SK-N-SH (cell line): Measurements from ENCODE around the gene NAV2. TPM values are rescaled to one million over a fixed set of nuclear protein-coding genes. Genes with fewer than 3 reads are reported as not detected.

Experiments used
- CTCF ChIA-PET: fragments of 300-600, 350-600 bp; formaldehyde crosslinking; extraction: SDS; loops from one replicate; lab custom pipeline; 2021; lab: Yijun Ruan, JAX
- POLR2A ChIA-PET: fragments of 350-600 bp; sonication (Branson Sonifier 250); formaldehyde crosslinking; extraction: SDS; loops from one replicate; lab custom pipeline; 2020; ENCODE audit warnings: antibody characterized with exemption, inconsistent platforms; lab: Yijun Ruan, JAX
- DNase-seq: peaks from one replicate; pipeline ENCODE4 v3.0.0; 2012
- H2AFZ ChIP-seq: fragments of 200-600 bp; sonication (generic); 2 replicates; pipeline ENCODE4 v1.8.1; 2016; ENCODE audit warnings: antibody characterized with exemption, mild to moderate bottlenecking, low read depth
- H3F3A ChIP-seq: fragments of 200-600 bp; sonication (generic); replicated peaks from 2 replicates; pipeline ENCODE3; 2016; ENCODE audit warnings: antibody characterized with exemption, mild to moderate bottlenecking; ENCODE audit not compliant: insufficient read depth
- H3K27ac ChIP-seq, 2 experiments: fragments of 200-500 bp in 1 of 2; fragments of 200-600 bp in 1 of 2; sonication (Bioruptor generic) in 1 of 2; sonication (generic), shearing (Covaris generic) in 1 of 2; 2 replicates each; pipeline versions ENCODE4 v1.5.1 to v1.6.1; 2014 to 2016; ENCODE audit warnings: low read depth in 2 of 2, inconsistent platforms in 1 of 2, low read length in 1 of 2, mild to moderate bottlenecking in 1 of 2, mixed read lengths in 1 of 2
- H3K27me3 ChIP-seq: fragments of 200-600 bp; sonication (generic), shearing (Covaris generic); 2 replicates; pipeline ENCODE4 v1.6.1; 2016; ENCODE audit warnings: mixed run types; ENCODE audit not compliant: insufficient read depth
- H3K36me3 ChIP-seq, 2 experiments: fragments of 200-500 bp in 1 of 2; fragments of 200-600 bp in 1 of 2; sonication (Bioruptor generic) in 1 of 2; sonication (generic) in 1 of 2; replicated peaks in 1 of 2; 2 replicates each; pipeline versions ENCODE3 to v1.5.1; 2014 to 2016; ENCODE audit warnings: low read length in 1 of 2, mild to moderate bottlenecking in 1 of 2; ENCODE audit not compliant: insufficient read depth in 2 of 2, control insufficient read depth in 1 of 2
- H3K4me1 ChIP-seq, 2 experiments: fragments of 200-500 bp in 1 of 2; fragments of 200-600 bp in 1 of 2; sonication (Bioruptor generic) in 1 of 2; sonication (generic), shearing (Covaris generic) in 1 of 2; 2 replicates each; pipeline versions ENCODE4 v1.5.1 to v1.6.1; 2014 to 2016; ENCODE audit warnings: low read depth in 1 of 2, low read length in 1 of 2, mixed run types in 1 of 2; ENCODE audit not compliant: insufficient read depth in 2 of 2, control insufficient read depth in 1 of 2
- H3K4me2 ChIP-seq: fragments of 200-600 bp; sonication (generic), shearing (Covaris generic); 2 replicates; pipeline ENCODE4 v1.6.1; 2017; ENCODE audit warnings: mixed run types
- H3K4me3 ChIP-seq, 2 experiments: fragments of 200-500 bp in 1 of 2; fragments of 200-600 bp in 1 of 2; sonication (Bioruptor generic) in 1 of 2; sonication (generic), shearing (Covaris generic) in 1 of 2; 2 replicates each; pipeline versions ENCODE4 v1.5.1 to v1.8.1; 2014 to 2016; ENCODE audit warnings: low read depth in 2 of 2, inconsistent platforms in 1 of 2, low read length in 1 of 2, mild to moderate bottlenecking in 1 of 2, mixed read lengths in 1 of 2, moderate library complexity in 1 of 2
- H3K79me2 ChIP-seq: fragments of 200-600 bp; sonication (generic); 2 replicates; pipeline ENCODE4 v1.8.1; 2017; ENCODE audit warnings: mild to moderate bottlenecking; ENCODE audit not compliant: insufficient read depth
- H3K9ac ChIP-seq: fragments of 200-600 bp; sonication (generic); 2 replicates; pipeline ENCODE4 v1.6.1; 2017; ENCODE audit warnings: mixed run types
- H3K9me2 ChIP-seq: fragments of 200-600 bp; sonication (generic); 2 replicates; pipeline ENCODE4 v1.6.1; 2017; ENCODE audit warnings: mixed run types
- H3K9me3 ChIP-seq: fragments of 200-600 bp; sonication (generic); 2 replicates; pipeline ENCODE4 v1.6.1; 2017; ENCODE audit warnings: mixed run types, mild to moderate bottlenecking, moderate library complexity
- H4K20me1 ChIP-seq: fragments of 200-600 bp; sonication (generic); 2 replicates; pipeline ENCODE4 v1.6.1; 2017; ENCODE audit warnings: mild to moderate bottlenecking, mixed run types; ENCODE audit not compliant: insufficient read depth
- EP300 ChIP-seq, 2 experiments: IDR thresholded peaks; 2 replicates each; pipeline versions ENCODE4 v1.4.0 to v1.6.1; 2012; ENCODE audit warnings: borderline replicate concordance in 1 of 2, low read depth in 1 of 2, low read length in 1 of 2
- EZH2phosphoT487 ChIP-seq: fragments of 200-600 bp; sonication (generic); IDR thresholded peaks from 2 replicates; pipeline ENCODE4 v1.6.1; 2017; ENCODE audit warnings: low read depth, mixed run types, mild to moderate bottlenecking, antibody characterized with exemption, moderate library complexity, borderline replicate concordance
- JUND ChIP-seq: IDR thresholded peaks from 2 replicates; pipeline ENCODE4 v1.4.0; 2012
- MAX ChIP-seq: IDR thresholded peaks from 2 replicates; pipeline ENCODE4 v1.4.0; 2012; ENCODE audit warnings: low read depth
- MEF2A ChIP-seq: IDR thresholded peaks from 2 replicates; pipeline ENCODE4 v1.4.0; 2012; ENCODE audit warnings: low read depth, borderline replicate concordance
- NFIC ChIP-seq: IDR thresholded peaks from 2 replicates; pipeline ENCODE4 v1.4.0; 2012; ENCODE audit warnings: borderline replicate concordance
- PBX3 ChIP-seq: IDR thresholded peaks from 2 replicates; pipeline ENCODE4; 2012
- POLR2AphosphoS5 ChIP-seq: IDR thresholded peaks from 2 replicates; pipeline ENCODE4 v1.6.1; 2012; ENCODE audit warnings: low read depth, low read length
- RAD21 ChIP-seq: IDR thresholded peaks from 2 replicates; pipeline ENCODE4 v1.6.1; 2012; ENCODE audit warnings: mild to moderate bottlenecking, low read length
- RCOR1 ChIP-seq: fragments of 150-350 bp; IDR thresholded peaks from 2 replicates; pipeline ENCODE4 v1.6.1; 2017; ENCODE audit warnings: antibody characterized with exemption, low read length
- RXRA ChIP-seq: IDR thresholded peaks from 2 replicates; pipeline ENCODE4 v1.4.0; 2012; ENCODE audit warnings: low read depth, mild to moderate bottlenecking, borderline replicate concordance
- SIN3A ChIP-seq: IDR thresholded peaks from 2 replicates; pipeline ENCODE4 v1.6.1; 2012; ENCODE audit warnings: low read depth, mild to moderate bottlenecking, low read length, moderate library complexity, borderline replicate concordance
- TCF12 ChIP-seq: IDR thresholded peaks from 2 replicates; pipeline ENCODE4 v1.4.0; 2012
- TEAD4 ChIP-seq: IDR thresholded peaks from 2 replicates; pipeline ENCODE4 v1.4.0; 2012; ENCODE audit warnings: mild to moderate bottlenecking, borderline replicate concordance; ENCODE audit not compliant: insufficient read depth
- YY1 ChIP-seq: IDR thresholded peaks from 2 replicates; pipeline ENCODE4 v1.4.0; 2012; ENCODE audit warnings: low read depth, mild to moderate bottlenecking
- ZBTB33 ChIP-seq: IDR thresholded peaks from 2 replicates; pipeline ENCODE4 v1.4.0; 2012; ENCODE audit warnings: low read depth, borderline replicate concordance
- WGBS: methylation state at CpG from one replicate; pipeline ENCODE4 v1.1.6; 2017; ENCODE audit warnings: low lambda C conversion rate; 5-methylcytosine and 5-hydroxymethylcytosine counted together
- polyA plus RNA-seq, 3 experiments: library from polyadenylated mRNA; depleted of rRNA; stranded (reverse); fragments of >200 nt; gene quantifications; 2 replicates each; pipeline ENCODE4 v1.2.3, GENCODE V29; 2012

NAV2 gene
- polyA plus RNA-seq, 1 of the 3 experiments (the other 2 are of a cell fraction): 26.2 TPM

- peak overlapping the region; percentile 22; the same call in 1 of the 2 replicates for H3K4me2 ChIP-seq
- 13% methylated on average over 1 of the region's 1 CpG for WGBS
- DNase-seq: no peak
These were observed 177.7 kb downstream of the NAV2 start for GRCh38 chr11:19890308-19890707.

More at GRCh38 chr11:19890308-19890707, 177.7 kb downstream of the NAV2 start:
- Histone ChIP-seq H4K20me1 (peaks cover 10% of the 10 kb centered on the region), H3K4me1 (peaks cover 14 to 24% of the 10 kb centered on the region in 2 experiments), H3K4me3 (no peak overlapping the region), H3K79me2 (peaks cover 31% of the 10 kb centered on the region), H3K36me3 (peaks cover 52 to 73% of the 10 kb centered on the region in 2 experiments), H3K27ac (peak overlapping the region; percentile 69 to 82; a peak in 3 of 4 replicates), H2AFZ (no peak overlapping the region), H3K9me2 (no peaks in the 10 kb centered on the region), H3K27me3 (no peaks in the 10 kb centered on the region), H3F3A (peaks cover 29% of the 10 kb centered on the region), H3K9ac (no peak overlapping the region), H3K9me3 (no peaks in the 10 kb centered on the region)
- no peak for TF ChIP-seq RCOR1
- 0 out of 2 replicates have a peak, but pooled peaks have one; percentile 27 for TF ChIP-seq SIN3A
- TF ChIP-seq RXRA: peak; percentile 70
- no peak for TF ChIP-seq POLR2AphosphoS5
- no peak for TF ChIP-seq MAX
- no peak for TF ChIP-seq ZBTB33
- no peak for TF ChIP-seq MEF2A
- no peak for TF ChIP-seq EZH2phosphoT487
- TF ChIP-seq RAD21: no peak
- TF ChIP-seq EP300 (IDR thresholded peaks at IDR 0.05; ENCODE audit: borderline replicate concordance in 1 of 2, low read depth in 1 of 2, low read length in 1 of 2): peak in 1 of 2 experiments; percentile 60; a peak in 1 of 4 replicates
- peak; percentile 69 for TF ChIP-seq JUND
- no peak for TF ChIP-seq YY1
- peak; percentile 60 for TF ChIP-seq TCF12
- TF ChIP-seq PBX3: peak; percentile 45; the same call in 1 of the 2 replicates
- peak; percentile 53; the same call in 1 of the 2 replicates for TF ChIP-seq TEAD4
- TF ChIP-seq NFIC: peak; percentile 90
- ChIA-PET POLR2A (no interaction called here), CTCF (interaction anchor here (1.2 to 2.2 kb wide), 3 partner anchors 13 to 240 kb away, joined by 3 to 11 read pairs (median 3); no protein-coding TSS in a partner anchor)
